NCI-H1092 treated with DMSO at 0.1 percent for 48 hours (cell line): ENCODE measurements around the gene RILPL2.
"Not testable (repeated sequence)": the region's sequence is repeated elsewhere in the genome, so short reads cannot be mapped to it uniquely, and the experiment has no call there.

Source experiments
- DNase-seq: peaks from one replicate; lab custom pipeline; 2025; lab: John Stamatoyannopoulos, UW

Gene RILPL2

DNA sequence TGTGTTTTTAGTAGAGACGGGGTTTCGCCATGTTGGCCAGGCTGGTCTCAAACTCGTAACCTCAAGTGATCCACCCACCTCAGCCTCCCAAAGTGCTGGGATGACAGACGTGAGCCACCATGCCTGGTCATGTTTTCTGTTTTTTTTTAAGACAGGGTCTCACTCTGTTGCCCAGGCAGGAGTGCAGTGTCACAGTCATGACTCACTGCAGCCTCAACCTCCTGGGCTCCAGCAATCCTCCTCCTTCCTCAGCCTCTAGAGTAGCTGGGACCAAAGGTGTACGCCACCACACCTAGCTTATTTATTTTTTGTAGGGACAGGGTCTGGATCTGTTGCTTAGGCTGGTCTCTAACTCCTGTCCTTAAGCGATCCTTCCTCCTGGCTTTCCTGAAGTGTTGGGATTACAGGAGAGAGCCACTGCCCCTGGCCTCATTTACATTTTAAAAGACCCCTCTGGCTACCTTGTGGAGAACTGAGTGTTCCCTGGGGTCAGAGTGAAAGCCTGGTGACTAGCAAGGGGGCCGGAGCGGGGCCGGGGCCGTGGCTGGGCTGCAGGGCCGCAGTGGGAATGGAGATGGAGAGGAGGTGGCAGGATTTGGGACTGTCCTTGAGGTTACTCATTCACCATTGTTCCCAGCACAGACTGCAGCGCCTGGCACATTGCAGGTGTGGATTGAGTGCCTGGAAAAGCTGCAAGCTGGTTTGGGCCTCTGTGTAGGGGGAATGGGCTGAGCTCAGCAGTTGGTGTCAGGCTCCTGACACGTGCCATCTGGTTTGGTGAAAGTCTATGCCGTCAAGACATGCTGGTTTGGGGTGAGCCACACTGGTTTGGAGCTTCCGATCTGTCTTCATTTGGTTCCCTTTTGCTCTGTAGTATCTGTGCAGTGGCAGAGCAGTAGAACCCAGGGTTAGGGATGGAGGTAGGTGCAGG is 34.5 kb downstream of the RILPL2 start:
- no peak for DNase-seq

DNA sequence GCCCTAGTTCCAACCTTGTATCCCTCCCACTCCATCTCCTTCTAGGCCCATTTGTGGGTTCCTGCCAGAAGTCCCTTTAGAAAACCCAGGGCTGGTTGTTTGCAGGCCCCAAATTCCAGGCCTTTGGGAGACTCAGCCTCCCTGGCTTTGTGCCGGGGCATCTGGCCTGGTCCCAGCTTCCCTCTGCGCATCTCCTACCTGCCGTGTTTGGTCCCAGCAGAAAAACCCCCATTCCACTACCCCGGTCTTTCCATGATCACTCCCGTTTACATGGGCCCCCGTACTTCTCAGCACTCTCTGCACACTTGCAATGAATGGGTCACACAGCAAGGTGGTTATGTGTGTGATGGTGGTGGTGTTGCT is 37.2 kb downstream of the RILPL2 start:
- no peak for DNase-seq

DNA sequence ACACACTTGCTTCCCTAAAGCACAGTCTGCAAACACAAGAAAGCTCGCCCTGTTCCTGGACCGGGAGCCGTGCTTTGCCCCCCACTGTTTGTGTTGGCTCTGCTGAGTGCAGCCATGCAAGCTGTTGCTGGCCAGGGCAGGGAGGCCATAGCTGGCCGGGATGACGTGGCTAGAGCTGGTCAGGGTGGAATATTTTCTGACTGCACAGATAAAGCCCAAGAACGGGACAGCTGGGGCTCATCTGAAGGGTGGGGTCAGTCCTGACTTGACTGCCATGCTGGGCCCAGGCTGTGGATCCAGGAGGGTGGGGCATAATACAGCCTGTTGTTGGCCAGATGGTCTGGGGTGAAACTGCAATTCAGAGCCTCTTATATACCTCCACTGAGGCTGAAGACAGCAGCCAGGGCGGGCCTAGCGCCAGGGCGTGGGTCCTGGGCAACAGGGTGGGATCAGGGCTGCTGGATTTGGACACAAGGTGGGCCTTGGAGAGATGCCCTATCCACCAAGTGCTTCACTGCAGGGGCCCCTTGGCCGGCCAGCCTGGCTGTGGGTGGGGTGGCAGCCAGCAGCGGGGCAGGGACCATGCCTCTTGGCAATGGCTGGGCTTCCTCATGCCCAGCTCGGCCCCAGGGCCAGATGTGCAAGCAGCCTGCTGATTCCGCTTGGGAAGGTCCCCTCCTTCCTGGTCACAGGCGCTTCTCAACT is 37.8 kb downstream of the RILPL2 start:
- DNase-seq, result no peak

DNA sequence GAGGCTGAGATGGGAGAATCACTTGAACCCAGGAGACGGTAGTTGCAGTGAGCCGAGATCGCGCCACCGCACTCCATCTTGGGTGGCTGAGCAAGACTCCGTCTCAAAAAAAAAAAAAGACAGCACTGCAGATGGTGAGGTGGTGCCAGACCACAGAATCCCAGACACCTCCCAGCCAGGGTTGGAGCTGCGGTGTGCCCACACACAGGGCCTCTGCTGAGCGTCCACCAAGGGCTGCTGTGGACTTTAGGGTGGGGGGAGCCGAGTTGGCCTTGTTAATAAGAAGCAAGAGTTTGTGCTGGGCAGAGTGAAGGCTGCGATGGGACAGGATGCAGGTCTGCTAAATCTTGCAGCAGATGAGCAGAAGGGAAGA is 38.3 kb downstream of the RILPL2 start:
- DNase-seq, result no peak

DNA sequence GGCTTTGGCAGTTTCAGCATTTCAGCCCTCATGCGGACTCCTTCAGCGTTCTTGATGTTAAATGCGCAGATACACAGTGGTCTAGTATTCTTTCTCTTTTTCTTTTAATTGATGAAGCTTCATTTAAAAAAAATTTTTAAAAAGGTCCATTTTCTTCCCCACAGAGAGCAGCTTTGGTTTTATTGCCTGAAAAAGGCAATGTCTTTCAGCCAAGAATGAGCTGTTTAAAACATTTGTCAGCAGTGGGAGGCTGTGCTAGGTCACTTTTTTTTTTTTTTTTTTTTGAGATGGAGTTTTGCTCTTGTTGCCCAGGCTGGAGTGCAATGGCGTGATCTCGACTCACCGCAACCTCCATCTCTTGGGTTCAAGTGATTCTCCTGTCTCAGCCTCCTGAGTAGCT is 39.1 kb downstream of the RILPL2 start:
- DNase-seq, result no peak

DNA sequence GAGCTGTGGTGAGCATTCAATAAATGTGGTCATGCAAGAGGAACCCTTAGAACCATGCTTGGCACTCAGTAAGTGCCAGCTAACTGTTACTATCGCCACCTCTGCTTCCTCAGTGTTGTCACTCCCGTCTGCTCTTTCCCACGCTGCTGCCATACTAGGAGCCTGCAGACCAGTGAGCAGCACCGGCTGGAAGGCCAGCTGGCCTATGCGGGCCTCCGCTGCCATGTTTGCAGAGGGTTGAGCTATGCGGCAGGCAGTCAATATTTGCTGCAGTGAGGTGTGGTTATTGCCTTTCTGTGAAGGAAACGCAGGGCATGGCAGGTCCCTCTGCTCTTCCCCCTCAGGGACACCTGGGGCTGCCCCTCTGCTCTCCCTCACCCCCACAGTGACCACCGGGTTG is 39.5 kb downstream of the RILPL2 start:
- no peak for DNase-seq

DNA sequence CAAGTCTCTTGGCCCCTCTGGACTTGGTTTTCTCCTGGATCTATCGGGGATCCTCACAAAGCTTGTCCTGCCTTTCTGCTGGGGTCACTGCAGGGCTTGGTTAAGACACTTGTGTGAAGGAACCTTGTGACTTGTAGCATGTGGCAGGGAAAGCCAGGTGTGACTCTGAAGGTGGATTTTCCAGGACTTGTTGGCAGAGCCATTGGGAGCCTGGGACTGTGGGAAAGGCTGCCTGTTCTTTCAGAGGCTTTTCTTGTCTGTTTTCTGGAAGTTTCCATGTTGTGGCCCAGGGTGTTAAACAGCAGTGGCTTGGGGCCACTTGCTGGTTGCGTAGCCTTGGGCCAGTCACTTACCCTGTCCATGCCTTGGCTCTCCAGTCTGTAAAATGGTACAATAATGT is 39.9 kb downstream of the RILPL2 start:
- DNase-seq, result no peak

DNA sequence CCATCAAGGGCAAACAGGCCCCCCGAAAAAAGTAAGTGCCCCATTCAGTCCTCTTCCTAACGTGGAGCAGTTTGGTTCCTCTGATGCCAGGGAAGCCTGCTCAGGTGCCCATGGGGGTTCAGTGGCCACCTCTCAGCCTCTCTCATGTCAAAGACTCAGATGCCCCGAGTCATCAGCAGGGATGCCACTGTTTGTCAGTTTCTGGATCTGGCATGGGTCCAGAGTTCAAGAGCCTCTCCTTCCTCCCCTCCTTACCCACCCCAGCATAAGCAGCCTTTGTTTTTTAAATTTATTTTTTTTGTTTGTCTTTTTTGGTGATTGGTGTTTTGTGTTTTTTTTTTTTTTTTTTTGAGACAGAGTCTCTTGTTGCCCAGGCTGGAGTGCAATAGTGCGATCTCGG is 41.2 kb downstream of the RILPL2 start:
- DNase-seq, result no peak

DNA sequence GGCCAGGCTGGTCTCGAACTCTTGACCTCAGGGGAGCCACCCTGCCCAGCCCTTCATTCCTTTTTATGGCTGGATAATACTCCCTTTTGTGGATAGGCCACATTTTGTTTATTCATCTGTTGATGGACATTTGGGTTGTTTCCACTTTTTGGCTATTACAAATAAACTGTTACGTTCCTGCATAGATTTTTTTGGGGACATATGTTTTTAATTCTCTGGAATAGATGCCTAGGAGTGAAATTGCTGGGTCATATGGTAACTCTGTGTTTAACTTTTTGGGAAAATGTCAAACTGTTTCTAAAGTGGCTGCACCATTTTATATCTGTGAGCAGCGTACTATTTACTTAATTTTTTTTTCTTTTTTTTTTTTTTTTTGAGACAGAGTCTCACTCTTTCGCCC is 42.7 kb downstream of the RILPL2 start:
- DNase-seq, result no peak

DNA sequence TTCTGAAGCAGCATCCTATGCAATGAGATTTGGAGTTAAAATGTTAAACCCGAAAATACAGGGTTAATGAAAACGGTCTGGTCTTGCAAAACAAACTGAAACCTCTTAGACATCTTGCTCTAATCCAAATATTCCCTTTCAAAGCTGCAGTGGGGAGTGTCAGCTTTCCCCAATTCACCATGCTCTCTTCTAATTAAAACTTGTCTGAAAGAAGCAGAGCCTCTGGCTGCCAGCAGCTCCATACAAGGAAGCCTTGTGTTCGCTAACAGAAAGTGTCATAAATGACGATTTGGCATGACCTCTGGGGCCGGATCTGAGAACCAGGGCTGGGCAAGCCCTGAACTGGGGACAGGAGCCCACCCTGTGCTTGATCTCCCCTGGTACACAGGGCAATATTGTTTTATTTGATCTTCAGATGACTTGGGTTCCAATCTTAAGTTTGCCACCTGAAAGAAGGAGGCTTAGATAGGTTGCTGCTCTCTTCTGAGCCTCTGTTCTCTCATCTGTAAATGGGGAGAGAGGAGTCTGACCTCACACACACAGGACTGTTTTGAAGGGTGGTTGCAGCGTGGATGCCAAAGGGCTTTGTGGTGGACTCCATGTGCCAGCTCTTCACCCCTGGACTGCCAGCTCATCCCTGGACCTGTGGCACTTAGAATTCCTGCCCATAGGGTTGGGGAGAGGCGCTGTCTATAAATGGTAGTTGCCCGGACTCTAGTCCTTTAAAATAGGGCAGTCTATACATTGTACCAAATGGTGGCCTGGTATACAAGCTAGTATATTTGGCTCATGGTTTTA is 44.7 kb downstream of the RILPL2 start:
- DNase-seq, result no peak

DNA sequence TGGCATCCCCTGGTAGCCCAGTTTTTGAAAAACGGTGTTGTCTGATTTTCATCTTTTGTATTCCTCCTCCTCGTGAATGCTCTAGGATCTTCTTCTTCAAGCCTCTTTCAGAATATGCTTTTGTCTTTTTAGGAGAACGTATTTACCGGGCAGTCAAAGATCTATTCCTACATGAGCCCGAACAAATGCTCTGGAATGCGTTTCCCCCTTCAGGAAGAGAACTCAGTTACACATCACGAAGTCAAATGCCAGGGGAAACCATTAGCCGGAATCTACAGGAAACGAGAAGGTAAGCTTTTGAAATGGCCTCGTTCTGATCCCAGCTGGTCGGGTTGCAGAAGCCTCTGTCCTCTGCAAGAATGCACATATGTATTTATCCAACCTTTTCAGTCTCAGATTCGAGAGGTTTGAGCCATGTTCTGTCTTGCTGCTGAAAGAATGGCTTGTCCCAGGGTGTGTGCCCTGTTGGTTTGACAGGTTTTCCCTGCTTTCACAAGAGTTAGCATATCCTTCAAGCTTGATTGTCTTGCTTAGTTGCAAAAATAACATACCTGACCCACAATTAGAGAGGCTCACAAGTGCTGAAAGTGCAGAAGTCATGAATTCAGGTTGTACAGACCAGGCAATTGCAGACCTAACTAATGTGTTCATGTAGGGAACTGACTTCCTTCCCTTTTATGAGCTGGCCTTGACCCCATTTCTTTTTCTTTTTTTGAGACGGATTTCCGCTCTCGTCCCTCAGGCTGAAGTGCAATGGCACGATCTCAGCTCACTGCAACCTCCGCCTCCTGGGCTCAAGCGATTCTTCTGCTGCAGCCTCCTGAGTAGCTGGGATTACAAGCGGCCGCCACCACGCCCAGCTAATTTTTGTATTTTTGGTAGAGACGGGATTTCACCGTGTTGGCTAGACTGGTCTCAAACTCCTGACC is 45.7 kb downstream of the RILPL2 start:
- DNase-seq, result no peak

DNA sequence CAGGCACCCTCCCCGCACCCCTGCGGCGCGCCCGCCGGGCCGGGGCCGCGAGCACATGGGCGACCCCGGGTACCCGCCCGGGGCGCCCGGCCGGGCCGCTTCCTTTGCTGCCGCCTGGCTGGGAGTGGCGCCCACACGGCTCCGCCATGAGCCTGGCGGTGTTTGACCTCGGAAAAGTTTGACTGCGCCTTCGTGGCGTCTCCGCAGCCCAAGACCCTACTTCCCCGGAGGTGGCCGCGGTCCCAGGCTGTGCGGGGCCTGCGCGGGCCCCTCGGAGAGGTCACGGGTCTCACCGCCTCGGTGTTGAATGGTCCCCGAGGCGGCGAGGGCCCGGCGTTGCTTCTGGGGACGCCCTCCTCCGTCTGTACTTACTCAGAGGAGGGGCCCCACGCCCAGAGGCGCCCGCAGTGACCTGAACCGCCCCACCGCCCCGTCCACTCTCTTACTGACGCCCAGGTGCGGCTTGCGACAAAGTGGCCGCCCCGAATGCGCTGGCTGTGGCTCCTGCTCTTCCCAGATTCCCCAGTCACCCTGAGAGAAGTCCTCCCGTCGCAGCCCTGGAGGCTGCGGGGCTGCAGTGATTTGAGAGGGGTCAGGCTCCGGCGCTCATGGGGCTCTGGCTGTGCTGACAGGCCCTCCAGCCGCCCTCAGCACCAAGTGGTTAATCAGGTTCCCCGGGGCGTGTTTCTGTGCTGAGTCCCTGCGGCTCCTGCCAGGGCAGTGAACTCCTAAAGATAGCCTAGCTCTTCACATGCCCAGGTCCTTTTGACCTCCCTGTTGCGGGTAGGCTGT is 46.7 kb downstream of the RILPL2 start:
- no peak for DNase-seq

DNA sequence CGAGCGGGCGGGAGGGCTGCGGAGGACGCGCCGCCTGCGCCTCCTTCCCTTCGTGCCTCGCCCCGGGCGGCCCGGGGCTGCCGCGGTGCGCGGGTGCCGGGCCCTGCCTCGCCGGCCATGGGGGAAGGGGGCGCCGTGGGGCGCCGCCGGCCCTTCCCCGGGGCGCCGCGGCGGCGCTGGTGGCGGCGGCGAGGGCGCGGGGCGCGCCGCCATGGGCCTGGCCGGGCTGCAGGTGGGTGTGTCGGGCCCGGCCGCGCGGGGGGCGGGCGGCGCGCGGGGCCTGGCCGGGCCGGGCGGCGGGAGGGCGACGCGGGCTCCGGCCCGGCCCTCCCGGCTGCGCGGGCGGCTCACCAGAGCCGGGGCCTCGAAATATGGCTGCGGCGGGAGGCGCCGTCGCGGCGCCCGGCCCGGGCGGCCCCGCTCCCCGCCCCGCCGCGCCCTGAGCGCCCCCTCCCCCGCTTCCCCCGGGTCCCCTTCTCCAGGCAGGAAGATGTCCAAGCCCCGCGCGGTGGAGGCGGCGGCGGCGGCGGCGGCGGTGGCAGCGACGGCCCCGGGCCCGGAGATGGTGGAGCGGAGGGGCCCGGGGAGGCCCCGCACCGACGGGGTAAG is 47.4 kb downstream of the RILPL2 start:
- no peak for DNase-seq

DNA sequence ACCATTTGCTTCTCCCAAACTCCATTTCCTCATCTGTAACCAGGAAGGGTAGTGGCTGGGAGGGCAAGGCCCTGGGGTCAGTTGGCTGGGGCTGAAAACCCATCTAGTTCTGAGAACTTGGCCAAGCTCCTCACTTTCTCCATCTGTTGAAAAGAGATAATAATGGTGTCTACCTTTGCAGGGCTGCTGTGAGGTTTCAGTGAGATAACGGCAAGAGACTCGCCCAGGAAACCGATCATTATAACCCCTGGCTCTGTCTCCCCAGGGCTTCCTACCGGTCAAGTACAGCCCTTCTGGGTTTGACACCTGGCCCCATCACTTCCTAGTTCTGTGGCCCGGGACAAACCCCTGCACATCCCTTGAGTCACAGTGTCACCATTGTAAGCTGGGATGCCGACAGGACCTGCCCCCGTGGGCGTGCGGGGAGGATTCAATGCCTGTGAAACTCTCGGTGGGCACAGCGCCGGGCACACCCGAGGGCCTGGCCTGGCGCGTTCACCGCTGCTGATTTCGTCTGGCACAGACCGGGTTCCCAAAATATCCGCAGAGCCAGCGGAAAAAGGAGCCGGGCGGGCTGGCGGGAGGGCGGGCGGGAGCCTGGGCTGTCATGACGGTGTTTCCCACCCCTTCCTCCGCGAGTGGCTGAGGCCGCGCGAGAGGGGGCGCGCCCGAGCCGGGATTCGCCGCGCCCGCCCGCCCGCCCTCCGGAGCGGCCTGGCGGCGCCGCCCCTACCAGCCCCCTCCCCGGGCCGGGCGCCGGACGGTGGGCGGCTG is 48.1 kb downstream of the RILPL2 start:
- peak; percentile 13 for DNase-seq

DNA sequence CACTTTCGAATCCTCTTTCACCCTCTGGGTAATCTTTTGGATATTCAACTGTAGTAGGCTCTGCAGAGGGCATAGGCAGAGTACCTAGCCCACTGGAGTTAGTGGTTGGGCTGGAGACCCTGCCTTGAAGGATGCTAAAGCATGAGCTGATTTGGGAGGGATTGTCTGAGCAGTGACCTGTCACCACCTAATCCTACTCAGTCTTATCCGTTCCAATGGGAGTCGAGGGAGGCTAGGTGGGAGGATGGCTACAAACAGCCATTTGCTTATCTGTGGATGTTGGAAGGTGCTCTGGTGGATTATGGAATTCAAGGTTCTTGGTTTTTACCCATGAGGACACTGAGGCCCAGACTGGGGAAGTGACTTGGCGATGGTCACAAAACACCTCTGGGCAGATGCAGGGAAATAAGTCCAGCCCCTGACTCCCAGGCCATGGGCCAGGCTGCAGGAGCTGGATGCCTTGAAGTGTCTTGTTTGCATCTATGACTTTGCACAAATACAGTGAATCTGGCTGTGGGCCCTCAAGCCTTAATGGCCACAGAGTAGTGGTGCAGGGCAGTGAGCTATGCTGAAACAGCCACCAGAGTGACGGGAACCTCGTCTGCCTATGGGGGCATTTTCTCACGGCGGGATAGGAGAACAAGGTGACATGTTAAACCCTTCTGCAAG is 48.8 kb downstream of the RILPL2 start:
- no peak for DNase-seq

DNA sequence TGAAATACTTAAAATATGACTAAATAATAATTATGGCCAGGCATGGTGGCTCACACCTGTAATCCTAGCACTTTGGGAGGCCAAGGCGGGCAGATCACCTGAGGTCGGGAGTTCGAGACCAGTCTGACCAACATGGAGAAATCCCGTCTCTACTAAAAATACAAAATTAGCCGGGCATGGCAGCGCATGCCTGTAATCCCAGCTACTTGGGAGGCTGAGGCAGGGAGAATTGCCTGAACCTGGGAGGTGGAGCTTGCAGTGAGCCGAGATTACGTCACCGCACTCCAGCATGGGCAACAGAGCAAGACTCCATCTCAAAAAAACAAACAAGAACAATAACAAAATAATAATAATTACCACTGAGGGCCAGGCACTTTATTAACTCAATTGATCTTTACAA is 50.9 kb downstream of the RILPL2 start:
- not testable (repeated sequence) for DNase-seq

DNA sequence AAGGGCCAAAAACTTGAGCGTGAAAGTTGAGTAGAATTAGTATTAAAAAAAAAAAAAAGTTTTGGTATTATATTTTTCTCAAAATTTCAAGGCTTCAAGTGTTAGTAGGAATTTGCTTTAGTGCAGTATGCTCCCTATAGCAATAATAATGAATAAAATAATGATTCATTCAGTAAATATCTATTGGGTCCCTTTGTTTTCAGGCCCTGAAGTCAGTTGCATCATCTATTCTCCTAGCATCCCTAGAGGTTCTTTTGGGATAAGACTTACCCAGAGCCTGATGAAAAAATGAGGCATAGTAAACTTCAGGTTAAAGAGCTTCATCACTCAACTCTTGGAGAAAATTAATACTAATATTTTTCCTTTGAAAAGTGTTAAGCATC is 51.5 kb downstream of the RILPL2 start:
- no peak for DNase-seq

DNA sequence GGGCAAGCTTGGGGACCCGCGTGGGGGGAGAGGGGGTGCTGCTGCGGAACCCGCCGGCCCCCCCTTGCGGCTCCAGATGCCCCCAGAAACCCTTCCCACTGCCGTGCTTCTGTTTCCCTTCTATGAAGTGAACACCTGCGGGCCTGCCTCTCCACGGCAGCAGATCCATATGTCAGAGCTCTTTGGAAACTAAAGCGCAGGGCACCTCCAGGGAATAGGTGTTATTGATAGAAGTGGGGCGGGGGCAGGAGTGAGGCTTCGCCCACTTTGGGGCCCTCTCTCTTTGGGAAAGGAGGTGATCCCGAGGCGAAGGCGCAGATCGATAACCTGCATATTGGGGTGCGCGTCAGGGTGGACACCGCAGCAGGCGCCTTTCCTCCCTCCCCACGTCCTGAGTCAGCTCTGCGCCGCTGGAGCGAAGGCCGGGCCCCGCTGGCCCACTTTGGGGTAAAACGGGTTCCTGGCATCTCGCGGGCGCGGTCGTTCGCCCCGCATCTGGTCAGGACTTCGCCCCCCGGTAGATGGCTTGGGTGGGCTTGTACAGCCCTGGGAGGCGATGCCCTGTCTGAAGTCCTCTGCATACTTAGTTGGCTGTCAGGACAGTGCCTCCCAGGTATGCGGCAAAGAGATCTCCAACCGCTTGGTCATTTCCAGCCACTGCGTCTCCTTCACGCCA is 52.0 kb downstream of the RILPL2 start:
- peak; percentile 37 for DNase-seq
